ENCODE measurements around the gene UCP1. TPM values are rescaled to one million over a fixed set of nuclear protein-coding genes. Genes with fewer than 3 reads are reported as not detected.

UCP1 gene
- total RNA-seq, 1 donor from 2014 or later: not detected

Other genes starting within 250 kb of the UCP1 start
- 38.4 TPM for gene SCOC, start 195.3 kb downstream of the UCP1 start, total RNA-seq
- gene CLGN, start 141.3 kb downstream of the UCP1 start, total RNA-seq: 1.1 TPM
- gene MGAT4D, start 70.7 kb downstream of the UCP1 start, total RNA-seq: not detected
- 22.8 TPM for gene ELMOD2, start 44.8 kb downstream of the UCP1 start, total RNA-seq
- 42.6 TPM for gene TBC1D9, start 187.4 kb upstream of the UCP1 start, total RNA-seq

All from lower lobe of right lung (tissue), 1 donor.